Anterior cingulate cortex (tissue), 58 donors: Measurements from ENCODE around the gene SLC28A1.
"Not testable (repeated sequence)": the region's sequence is repeated elsewhere in the genome, so short reads cannot be mapped to it uniquely, and the experiment has no call there.

Experiments used
- DNase-seq, 58 donors: peaks; one replicate each; lab custom pipeline; 2025; lab: John Stamatoyannopoulos, UW

Gene SLC28A1

DNA sequence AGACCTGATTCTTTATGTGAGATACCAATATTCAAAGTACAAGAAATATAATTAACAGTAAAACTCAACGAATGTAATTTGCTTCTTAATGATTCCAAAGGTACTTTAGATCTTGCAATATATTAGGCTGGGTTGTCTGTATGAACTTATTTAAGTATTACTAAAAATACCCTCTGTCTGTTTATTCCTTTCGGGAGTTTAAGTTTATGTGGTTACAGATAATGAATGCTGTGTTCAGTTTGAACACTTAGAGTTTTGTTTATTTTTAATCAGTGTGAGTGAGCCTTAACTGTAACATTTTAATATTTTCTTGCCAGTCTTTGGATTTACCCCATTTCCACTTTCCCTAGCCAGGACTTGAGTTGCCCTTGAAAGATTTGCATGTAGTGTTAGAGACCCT lies 100.7 kb downstream of the SLC28A1 start:
- DNase-seq, result no peak

DNA sequence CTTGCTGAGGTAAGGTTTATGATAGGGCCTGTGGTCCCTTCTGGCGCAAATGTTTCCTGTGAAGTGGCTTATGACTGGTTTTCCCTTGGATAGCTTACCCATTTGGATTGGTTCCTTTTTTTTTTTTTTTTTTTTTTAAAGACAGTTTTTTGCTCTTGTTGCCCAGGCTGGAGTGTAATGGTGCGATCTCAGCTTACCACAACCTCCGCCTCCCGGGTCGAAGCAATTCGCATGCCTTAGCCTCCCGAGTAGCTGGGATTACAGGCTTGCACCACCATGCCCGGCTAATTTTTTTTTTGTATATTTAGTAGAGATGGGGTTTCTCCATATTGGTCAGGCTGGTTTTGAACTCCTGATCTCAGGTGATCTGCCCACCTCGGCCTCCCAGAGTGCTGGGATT lies 102.9 kb downstream of the SLC28A1 start:
- DNase-seq, result not testable (repeated sequence)

DNA sequence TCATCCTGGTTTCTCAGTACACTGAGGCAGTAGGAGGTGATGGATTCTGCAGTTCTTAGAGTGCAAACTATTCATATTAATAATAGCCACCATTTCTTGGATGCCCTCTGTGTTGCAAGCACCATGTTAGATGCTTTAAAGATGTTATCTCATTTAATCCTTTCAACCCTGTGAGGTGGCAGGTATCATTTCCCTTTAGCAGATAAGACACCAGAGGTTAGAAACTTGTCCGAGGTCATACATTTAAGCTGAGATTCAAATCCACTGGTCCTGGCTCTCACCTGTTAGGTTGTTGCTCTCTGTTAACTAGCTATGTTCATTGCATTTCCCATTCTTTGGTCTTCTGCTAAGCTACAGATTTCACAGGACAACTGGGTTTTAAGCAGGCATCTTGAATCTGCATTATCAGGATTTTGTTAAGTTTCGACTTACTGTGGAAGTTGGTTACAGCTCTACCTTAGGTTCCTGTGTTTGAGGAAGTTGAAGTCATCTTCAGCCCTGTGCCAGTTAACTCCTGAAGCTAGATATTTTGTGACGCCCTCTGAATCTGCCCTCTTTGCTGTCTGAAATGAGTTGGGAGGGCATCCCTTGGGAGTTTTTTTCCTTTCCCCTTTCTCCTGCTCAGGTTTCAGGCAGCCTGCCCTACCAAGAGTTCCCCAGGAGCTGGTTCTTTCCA lies 103.6 kb downstream of the SLC28A1 start:
- DNase-seq, result no peak

GRCh38 chr15:84988909-84989644 lies 104.6 kb downstream of the SLC28A1 start:
- no peak for DNase-seq

DNA sequence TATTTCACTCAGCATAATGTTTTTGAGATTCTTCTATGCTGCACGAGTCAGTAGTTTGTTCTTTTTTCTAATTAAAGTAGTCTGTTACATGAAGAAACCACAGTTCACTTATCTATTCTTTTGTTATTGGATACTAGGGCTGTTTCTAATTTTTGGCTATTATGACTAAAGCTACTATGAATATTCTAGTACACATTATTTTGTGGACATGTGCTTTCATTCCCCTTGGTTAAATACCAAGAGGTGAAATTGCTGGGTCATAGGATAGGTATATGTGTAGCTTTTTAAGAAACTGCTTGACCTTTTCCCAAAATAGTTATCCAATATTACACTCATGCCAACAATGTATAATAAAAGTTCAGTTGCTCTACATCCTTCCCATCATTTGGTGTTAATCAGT lies 106.0 kb downstream of the SLC28A1 start:
- no peak for DNase-seq

DNA sequence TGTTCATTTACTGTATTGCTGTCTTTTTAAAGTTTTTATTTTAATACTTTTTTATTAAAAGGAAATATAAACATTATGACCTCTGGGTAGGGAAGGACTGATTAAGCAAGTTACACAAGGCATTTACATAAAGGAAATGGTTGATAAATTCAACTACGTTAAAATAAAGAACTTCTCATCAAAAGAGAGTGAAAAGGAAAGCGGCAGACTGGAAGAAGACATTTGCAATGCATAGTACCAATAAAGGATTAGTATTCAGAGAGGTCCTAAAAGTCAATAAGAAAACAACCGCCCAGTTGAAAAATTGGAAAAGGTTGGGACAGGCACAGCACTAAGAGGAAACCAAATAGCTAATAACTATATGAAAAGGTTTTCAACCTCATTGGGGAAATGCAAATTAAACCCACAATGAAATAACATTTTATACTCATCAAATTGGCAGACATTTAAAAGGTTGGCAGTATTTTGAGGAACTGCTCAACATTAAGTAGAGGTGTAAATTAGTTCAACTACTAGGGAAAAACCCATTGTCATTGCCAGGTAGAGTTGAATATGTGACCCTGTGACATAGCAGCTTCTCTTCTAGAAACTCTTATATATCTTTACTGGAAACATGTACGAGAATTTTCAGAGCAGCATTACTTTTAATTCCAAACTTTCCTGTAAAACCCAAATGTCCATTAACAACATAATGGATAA lies 106.7 kb downstream of the SLC28A1 start:
- DNase-seq, result no peak

- no peak for DNase-seq
These were observed 107.9 kb downstream of the SLC28A1 start for GRCh38 chr15:84992157-84992944.
